Measurements from ENCODE around the gene PHACTR1. TPM values are rescaled to one million over a fixed set of nuclear protein-coding genes. Genes with fewer than 3 reads are reported as not detected.

Gene PHACTR1
- total RNA-seq, 4 donors from 2014 or later, result 1.2 to 3.2 (median 1.6) TPM; not detected in 1

GRCh38 chr6:12791371-12791770 lies 74.8 kb downstream of the PHACTR1 start:
- TF ChIP-seq EP300 (IDR thresholded peaks at IDR 0.05; ENCODE audit: low read depth) (no peak), CTCF (IDR thresholded peaks at IDR 0.05) (no peak), POLR2A (IDR thresholded peaks at IDR 0.05) (no peak), POLR2AphosphoS5 (IDR thresholded peaks at IDR 0.05) (no peak)
- Histone ChIP-seq H3K27me3 (no peaks in the 10 kb centered on the region), H3K36me3 (no peaks in the 10 kb centered on the region), H3K27ac (no peak overlapping the region), H3K4me1 (no peaks in the 10 kb centered on the region), H3K9me3 (no peaks in the 10 kb centered on the region), H3K4me3 (no peak overlapping the region)
- intact Hi-C loops (cut with DNase I; ENCODE audit: low total_unique reads), result no loop called here
- DNase-seq, result no peak
- whole genome bisulfite sequencing, 2 donors (ENCODE audit: low coverage in 1 of 2), result 76% methylated on average over 3 to 6 of the region's 6 CpGs
- in situ Hi-C loops (cut with MboI; ENCODE audit: low pct_ligation_motif_present in 1 of 4, low pct_unique_long_range_greater_than_20kb in 1 of 4, low sequenced_read_pairs in 3 of 4), result no loop called here

- WGBS, 2 donors (ENCODE audit: low coverage in 1 of 2), result 62 to 80% methylated on average over 1 to 4 of the region's 4 CpGs
- no peaks in the 10 kb centered on the region for H3K4me1 ChIP-seq
- intact Hi-C loops (cut with DNase I; ENCODE audit: low total_unique reads) (no loop called here), in situ Hi-C loops (cut with MboI; ENCODE audit: low pct_ligation_motif_present in 1 of 4, low pct_unique_long_range_greater_than_20kb in 1 of 4, low sequenced_read_pairs in 3 of 4) (no loop called here)
- no peaks in the 10 kb centered on the region for H3K27me3 ChIP-seq
- H3K27ac ChIP-seq, result no peak overlapping the region
- no peaks in the 10 kb centered on the region for H3K9me3 ChIP-seq
- H3K4me3 ChIP-seq, result no peak overlapping the region
- no peaks in the 10 kb centered on the region for H3K36me3 ChIP-seq
- DNase-seq, result no peak
- TF ChIP-seq POLR2AphosphoS5 (IDR thresholded peaks at IDR 0.05), result no peak
- TF ChIP-seq POLR2A (IDR thresholded peaks at IDR 0.05), result no peak
- TF ChIP-seq CTCF (IDR thresholded peaks at IDR 0.05), result no peak
- TF ChIP-seq EP300 (IDR thresholded peaks at IDR 0.05; ENCODE audit: low read depth), result no peak
Measured at GRCh38 chr6:12798326-12798725, 81.8 kb downstream of the PHACTR1 start.

GRCh38 chr6:12800120-12800519 lies 83.6 kb downstream of the PHACTR1 start:
- Histone ChIP-seq H3K4me1 (no peaks in the 10 kb centered on the region), H3K4me3 (no peak overlapping the region), H3K36me3 (no peaks in the 10 kb centered on the region), H3K9me3 (no peaks in the 10 kb centered on the region), H3K27ac (no peak overlapping the region), H3K27me3 (no peaks in the 10 kb centered on the region)
- no peak for TF ChIP-seq POLR2AphosphoS5 (IDR thresholded peaks at IDR 0.05)
- TF ChIP-seq EP300 (IDR thresholded peaks at IDR 0.05; ENCODE audit: low read depth), result no peak
- TF ChIP-seq POLR2A (IDR thresholded peaks at IDR 0.05), result no peak
- TF ChIP-seq CTCF (IDR thresholded peaks at IDR 0.05), result no peak
- no peak for DNase-seq
- intact Hi-C loops (cut with DNase I; ENCODE audit: low total_unique reads) (no loop called here), in situ Hi-C loops (cut with MboI; ENCODE audit: low pct_ligation_motif_present in 1 of 4, low pct_unique_long_range_greater_than_20kb in 1 of 4, low sequenced_read_pairs in 3 of 4) (no loop called here)
- WGBS, 2 donors (ENCODE audit: low coverage in 1 of 2), result 35 to 40% methylated on average over 1 of the region's 1 CpG

- in situ Hi-C loops (cut with MboI; ENCODE audit: low pct_ligation_motif_present in 1 of 4, low pct_unique_long_range_greater_than_20kb in 1 of 4, low sequenced_read_pairs in 3 of 4), result no loop called here
- H3K4me3 ChIP-seq, result no peak overlapping the region
- 45 to 47% methylated on average over 3 of the region's 3 CpGs for WGBS, 2 donors (ENCODE audit: low coverage in 1 of 2)
- H3K36me3 ChIP-seq, result no peaks in the 10 kb centered on the region
- no peaks in the 10 kb centered on the region for H3K27me3 ChIP-seq
- H3K4me1 ChIP-seq, result no peaks in the 10 kb centered on the region
- H3K9me3 ChIP-seq, result no peaks in the 10 kb centered on the region
- intact Hi-C loops (cut with DNase I; ENCODE audit: low total_unique reads), result no loop called here
- H3K27ac ChIP-seq, result no peak overlapping the region
- no peak for DNase-seq
- TF ChIP-seq POLR2AphosphoS5 (IDR thresholded peaks at IDR 0.05), result no peak
- TF ChIP-seq CTCF (IDR thresholded peaks at IDR 0.05), result no peak
- no peak for TF ChIP-seq EP300 (IDR thresholded peaks at IDR 0.05; ENCODE audit: low read depth)
- no peak for TF ChIP-seq POLR2A (IDR thresholded peaks at IDR 0.05)
Measured at GRCh38 chr6:12801141-12801540, 84.6 kb downstream of the PHACTR1 start.
